Measurements from ENCODE around the gene SERPINA1. TPM values are rescaled to one million over a fixed set of nuclear protein-coding genes. Genes with fewer than 3 reads are reported as not detected.
"Not testable (repeated sequence)": the region's sequence is repeated elsewhere in the genome, so short reads cannot be mapped to it uniquely, and the experiment has no call there.

Gene SERPINA1
- polyA plus RNA-seq, 1 donor: 1,712 TPM

GRCh38 chr14:94369766-94370523 lies 18.5 kb downstream of the SERPINA1 start:
- not testable (repeated sequence) for H3K4me1 ChIP-seq (ENCODE audit: control insufficient read depth, insufficient read depth, low read length); H3K27ac ChIP-seq (ENCODE audit: low read length); H3K36me3 ChIP-seq (ENCODE audit: control insufficient read depth, insufficient read depth, low read length); H3K9me3 ChIP-seq (ENCODE audit: control insufficient read depth, low read depth, low read length); DNase-seq; H3K4me3 ChIP-seq (ENCODE audit: low read length); H3K27me3 ChIP-seq (ENCODE audit: control insufficient read depth, insufficient read depth, low read length)
- WGBS (ENCODE audit: insufficient coverage, low lambda C conversion rate): no CpG with 5 or more reads among the region's 22 CpGs

GRCh38 chr14:94368956-94369355 lies 19.4 kb downstream of the SERPINA1 start:
- no peak overlapping the region for H3K27ac ChIP-seq (ENCODE audit: low read length)
- DNase-seq: no peak
- H3K27me3 ChIP-seq (ENCODE audit: control insufficient read depth, insufficient read depth, low read length): no peaks in the 10 kb centered on the region
- H3K9me3 ChIP-seq (ENCODE audit: control insufficient read depth, low read depth, low read length): no peaks in the 10 kb centered on the region
- no CpG with 5 or more reads among the region's 7 CpGs for WGBS (ENCODE audit: insufficient coverage, low lambda C conversion rate)
- H3K4me1 ChIP-seq (ENCODE audit: control insufficient read depth, insufficient read depth, low read length): peaks cover 6% of the 10 kb centered on the region
- no peaks in the 10 kb centered on the region for H3K36me3 ChIP-seq (ENCODE audit: control insufficient read depth, insufficient read depth, low read length)
- no peak overlapping the region for H3K4me3 ChIP-seq (ENCODE audit: low read length)

GRCh38 chr14:94368243-94368590 lies 20.2 kb downstream of the SERPINA1 start:
- no peaks in the 10 kb centered on the region for H3K36me3 ChIP-seq (ENCODE audit: control insufficient read depth, insufficient read depth, low read length)
- peaks cover 10% of the 10 kb centered on the region for H3K4me1 ChIP-seq (ENCODE audit: control insufficient read depth, insufficient read depth, low read length)
- no peaks in the 10 kb centered on the region for H3K27me3 ChIP-seq (ENCODE audit: control insufficient read depth, insufficient read depth, low read length)
- no peak overlapping the region for H3K27ac ChIP-seq (ENCODE audit: low read length)
- H3K4me3 ChIP-seq (ENCODE audit: low read length): no peak overlapping the region
- no peak for DNase-seq
- WGBS (ENCODE audit: insufficient coverage, low lambda C conversion rate): no CpG with 5 or more reads among the region's 3 CpGs
- H3K9me3 ChIP-seq (ENCODE audit: control insufficient read depth, low read depth, low read length): no peaks in the 10 kb centered on the region

GRCh38 chr14:94367347-94368242 lies 20.8 kb downstream of the SERPINA1 start:
- Histone ChIP-seq H3K27me3 (ENCODE audit: control insufficient read depth, insufficient read depth, low read length) (no peaks in the 10 kb centered on the region), H3K4me1 (ENCODE audit: control insufficient read depth, insufficient read depth, low read length) (peaks cover 16% of the 10 kb centered on the region), H3K9me3 (ENCODE audit: control insufficient read depth, low read depth, low read length) (no peaks in the 10 kb centered on the region), H3K36me3 (ENCODE audit: control insufficient read depth, insufficient read depth, low read length) (no peaks in the 10 kb centered on the region), H3K4me3 (ENCODE audit: low read length) (no peak overlapping the region), H3K27ac (ENCODE audit: low read length) (no peak overlapping the region)
- WGBS (ENCODE audit: insufficient coverage, low lambda C conversion rate): no CpG with 5 or more reads among the region's 12 CpGs
- DNase-seq: no peak

GRCh38 chr14:94366146-94366915 lies 22.1 kb downstream of the SERPINA1 start, which contains the start of gene SERPINA2:
SERPINA2 (minus strand) TSS chr14:94366698.
- no peak within 1 kb of the TSS for H3K27ac ChIP-seq (ENCODE audit: low read length)
- H3K4me1 ChIP-seq (ENCODE audit: control insufficient read depth, insufficient read depth, low read length): peaks cover 27% of the 10 kb centered on the region
- no peaks in the 10 kb centered on the region for H3K9me3 ChIP-seq (ENCODE audit: control insufficient read depth, low read depth, low read length)
- 75% methylated on average over 1 of the region's 14 CpGs for WGBS (ENCODE audit: insufficient coverage, low lambda C conversion rate)
- H3K4me3 ChIP-seq (ENCODE audit: low read length): no peak within 1 kb of the TSS
- H3K27me3 ChIP-seq (ENCODE audit: control insufficient read depth, insufficient read depth, low read length): no peaks in the 10 kb centered on the region
- H3K36me3 ChIP-seq (ENCODE audit: control insufficient read depth, insufficient read depth, low read length): no peaks in the 10 kb centered on the region
- no peak for DNase-seq

- H3K36me3 ChIP-seq (ENCODE audit: control insufficient read depth, insufficient read depth, low read length): no peaks in the 10 kb centered on the region
- no peaks in the 10 kb centered on the region for H3K27me3 ChIP-seq (ENCODE audit: control insufficient read depth, insufficient read depth, low read length)
- H3K27ac ChIP-seq (ENCODE audit: low read length): no peak overlapping the region
- no peak for DNase-seq
- H3K9me3 ChIP-seq (ENCODE audit: control insufficient read depth, low read depth, low read length): no peaks in the 10 kb centered on the region
- WGBS (ENCODE audit: insufficient coverage, low lambda C conversion rate): no CpG with 5 or more reads among the region's 3 CpGs
- H3K4me3 ChIP-seq (ENCODE audit: low read length): no peak overlapping the region
- peaks cover 32% of the 10 kb centered on the region for H3K4me1 ChIP-seq (ENCODE audit: control insufficient read depth, insufficient read depth, low read length)
Measured at GRCh38 chr14:94365624-94366023, 22.8 kb downstream of the SERPINA1 start.

- H3K36me3 ChIP-seq (ENCODE audit: control insufficient read depth, insufficient read depth, low read length): no peaks in the 10 kb centered on the region
- DNase-seq: no peak
- peaks cover 36% of the 10 kb centered on the region for H3K4me1 ChIP-seq (ENCODE audit: control insufficient read depth, insufficient read depth, low read length)
- H3K9me3 ChIP-seq (ENCODE audit: control insufficient read depth, low read depth, low read length): no peaks in the 10 kb centered on the region
- no CpG with 5 or more reads among the region's 5 CpGs for WGBS (ENCODE audit: insufficient coverage, low lambda C conversion rate)
- H3K4me3 ChIP-seq (ENCODE audit: low read length): no peak overlapping the region
- no peak overlapping the region for H3K27ac ChIP-seq (ENCODE audit: low read length)
- no peaks in the 10 kb centered on the region for H3K27me3 ChIP-seq (ENCODE audit: control insufficient read depth, insufficient read depth, low read length)
Measured at GRCh38 chr14:94364964-94365363, 23.4 kb downstream of the SERPINA1 start.

- H3K4me1 ChIP-seq (ENCODE audit: control insufficient read depth, insufficient read depth, low read length): peaks cover 34% of the 10 kb centered on the region
- H3K4me3 ChIP-seq (ENCODE audit: low read length): no peak overlapping the region
- WGBS (ENCODE audit: insufficient coverage, low lambda C conversion rate): 90% methylated on average over 2 of the region's 3 CpGs
- no peaks in the 10 kb centered on the region for H3K36me3 ChIP-seq (ENCODE audit: control insufficient read depth, insufficient read depth, low read length)
- H3K9me3 ChIP-seq (ENCODE audit: control insufficient read depth, low read depth, low read length): no peaks in the 10 kb centered on the region
- no peaks in the 10 kb centered on the region for H3K27me3 ChIP-seq (ENCODE audit: control insufficient read depth, insufficient read depth, low read length)
- no peak for DNase-seq
- H3K27ac ChIP-seq (ENCODE audit: low read length): no peak overlapping the region
Measured at GRCh38 chr14:94364037-94364436, 24.4 kb downstream of the SERPINA1 start.

- Histone ChIP-seq H3K36me3 (ENCODE audit: control insufficient read depth, insufficient read depth, low read length) (no peaks in the 10 kb centered on the region), H3K27ac (ENCODE audit: low read length) (peak overlapping the region; percentile 91), H3K27me3 (ENCODE audit: control insufficient read depth, insufficient read depth, low read length) (no peaks in the 10 kb centered on the region), H3K4me3 (ENCODE audit: low read length) (no peak overlapping the region), H3K4me1 (ENCODE audit: control insufficient read depth, insufficient read depth, low read length) (peaks cover 30% of the 10 kb centered on the region), H3K9me3 (ENCODE audit: control insufficient read depth, low read depth, low read length) (no peaks in the 10 kb centered on the region)
- WGBS (ENCODE audit: insufficient coverage, low lambda C conversion rate): no CpG with 5 or more reads among the region's 12 CpGs
- peak; percentile 75 to 89 for DNase-seq
Measured at GRCh38 chr14:94363151-94363624, 25.2 kb downstream of the SERPINA1 start.

- Histone ChIP-seq H3K4me1 (ENCODE audit: control insufficient read depth, insufficient read depth, low read length) (peaks cover 30% of the 10 kb centered on the region), H3K9me3 (ENCODE audit: control insufficient read depth, low read depth, low read length) (no peaks in the 10 kb centered on the region), H3K4me3 (ENCODE audit: low read length) (no peak overlapping the region), H3K27me3 (ENCODE audit: control insufficient read depth, insufficient read depth, low read length) (no peaks in the 10 kb centered on the region), H3K36me3 (ENCODE audit: control insufficient read depth, insufficient read depth, low read length) (no peaks in the 10 kb centered on the region), H3K27ac (ENCODE audit: low read length) (peak overlapping the region; percentile 91)
- no CpG with 5 or more reads among the region's 8 CpGs for WGBS (ENCODE audit: insufficient coverage, low lambda C conversion rate)
- no peak for DNase-seq
Measured at GRCh38 chr14:94362614-94363133, 25.7 kb downstream of the SERPINA1 start.

Data from large intestine (tissue), 3 donors.